ENCODE results near the gene HOXD3.

GRCh38 chr2:176187899-176188773, 31.0 kb downstream of the HOXD3 start, which contains the start of gene HOXD1:
- TF ChIP-seq CTCF (IDR thresholded peaks at IDR 0.05; ENCODE audit: low read depth, low read length): no peak
- no peak for TF ChIP-seq POLR2A (IDR thresholded peaks at IDR 0.05; ENCODE audit: extremely low read depth, insufficient read length)
- no peak for TF ChIP-seq MAX (IDR thresholded peaks at IDR 0.05; ENCODE audit: low read depth, low read length)
- TF ChIP-seq MYC (IDR thresholded peaks at IDR 0.05; ENCODE audit: low read depth, low read length): no peak
